GM13977 (cell line): Measurements from ENCODE around the gene NEUROG1.
A peak's percentile ranks its signal among the peaks of the same experiment; 100 is the strongest.

Experiments
- DNase-seq: peaks from one replicate; pipeline ENCODE4 v3.0.0; 2012; ENCODE audit warnings: low spot score
- in situ Hi-C: fragments of 300-500 bp; cut with MboI; formaldehyde crosslinking; loops from one replicate; pipeline ENCODE4 v1.12.0; 2022; ENCODE audit warnings: low sequenced_read_pairs, low pct_unique_long_range_greater_than_20kb, mixed read lengths, inconsistent platforms; ENCODE audit not compliant: unreplicated experiment
- TF ChIP-seq, protein P1 (sequence below): IDR thresholded peaks from 2 replicates; pipeline ENCODE4 v1.5.1; 2012; ENCODE audit warnings: mild to moderate bottlenecking, control low read depth; ENCODE audit not compliant: insufficient read depth; ENCODE audit errors: extremely low read depth, missing control alignments

Gene NEUROG1

DNA sequence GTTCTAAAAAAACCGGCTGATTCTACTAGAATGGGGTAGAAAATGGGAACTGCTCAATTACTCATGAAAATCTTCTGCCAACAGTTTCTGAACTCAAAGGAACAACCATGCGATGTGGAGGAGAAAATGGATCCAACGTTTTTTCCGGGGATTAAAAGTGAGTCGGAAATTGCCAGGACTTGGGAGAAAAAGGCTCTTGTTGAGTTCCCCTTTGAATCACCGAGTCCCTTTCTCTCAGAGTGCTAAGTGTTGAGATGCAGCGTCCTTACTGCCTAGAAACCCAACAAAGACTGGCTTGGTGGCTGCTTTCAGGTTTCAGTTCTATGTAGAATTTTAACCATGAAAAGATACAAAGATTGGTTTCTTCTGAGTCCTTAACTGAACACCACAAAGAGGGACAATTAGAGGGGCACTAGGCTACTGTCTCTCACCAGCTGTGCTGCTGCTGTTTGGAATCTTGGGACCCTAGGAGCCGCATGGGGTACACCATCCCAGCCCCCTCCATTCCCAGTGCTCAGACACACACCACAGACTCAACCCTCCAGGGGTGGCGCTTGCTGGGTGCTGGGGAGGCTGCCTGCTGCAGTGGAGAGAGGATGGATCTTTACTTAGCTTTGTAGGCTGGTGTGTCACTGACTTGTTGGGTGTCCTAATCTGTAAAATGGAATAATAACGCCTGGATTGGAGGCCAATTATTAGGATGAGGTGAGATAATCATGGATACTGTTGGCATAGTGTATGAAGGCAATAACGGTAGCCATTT lies 21.5 kb upstream of the NEUROG1 start:
- DNase-seq = no peak
- in situ Hi-C loops = loop anchor here (5.0 to 25.0 kb wide), 2 partner anchors 100 to 280 kb away; partner anchors contain the start of gene SLC25A48
- TF ChIP-seq, protein P1, sequence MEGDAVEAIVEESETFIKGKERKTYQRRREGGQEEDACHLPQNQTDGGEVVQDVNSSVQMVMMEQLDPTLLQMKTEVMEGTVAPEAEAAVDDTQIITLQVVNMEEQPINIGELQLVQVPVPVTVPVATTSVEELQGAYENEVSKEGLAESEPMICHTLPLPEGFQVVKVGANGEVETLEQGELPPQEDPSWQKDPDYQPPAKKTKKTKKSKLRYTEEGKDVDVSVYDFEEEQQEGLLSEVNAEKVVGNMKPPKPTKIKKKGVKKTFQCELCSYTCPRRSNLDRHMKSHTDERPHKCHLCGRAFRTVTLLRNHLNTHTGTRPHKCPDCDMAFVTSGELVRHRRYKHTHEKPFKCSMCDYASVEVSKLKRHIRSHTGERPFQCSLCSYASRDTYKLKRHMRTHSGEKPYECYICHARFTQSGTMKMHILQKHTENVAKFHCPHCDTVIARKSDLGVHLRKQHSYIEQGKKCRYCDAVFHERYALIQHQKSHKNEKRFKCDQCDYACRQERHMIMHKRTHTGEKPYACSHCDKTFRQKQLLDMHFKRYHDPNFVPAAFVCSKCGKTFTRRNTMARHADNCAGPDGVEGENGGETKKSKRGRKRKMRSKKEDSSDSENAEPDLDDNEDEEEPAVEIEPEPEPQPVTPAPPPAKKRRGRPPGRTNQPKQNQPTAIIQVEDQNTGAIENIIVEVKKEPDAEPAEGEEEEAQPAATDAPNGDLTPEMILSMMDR = no peak

DNA sequence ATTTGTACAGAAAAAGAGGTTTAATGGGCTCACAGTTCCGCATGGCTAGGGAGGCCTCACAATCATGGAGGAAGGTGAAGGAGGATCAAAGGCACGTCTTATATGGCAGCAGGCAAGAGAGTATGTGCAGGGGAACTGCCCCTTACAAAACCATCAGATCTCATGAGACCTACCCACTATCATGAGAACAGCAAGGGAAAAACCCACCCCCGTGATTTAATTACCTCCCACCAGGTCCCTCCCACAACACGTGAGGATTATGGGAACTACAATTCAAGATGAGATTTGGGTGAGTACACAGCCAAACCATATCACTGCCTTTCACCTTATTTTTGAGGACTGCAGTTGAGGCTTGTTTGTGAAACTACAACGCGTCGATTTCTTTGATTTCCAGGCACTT lies 20.9 kb upstream of the NEUROG1 start:
- no peak for DNase-seq
- TF ChIP-seq, protein P1 = no peak
- in situ Hi-C loops = loop anchor here (5.0 to 25.0 kb wide), 2 partner anchors 99 to 281 kb away; partner anchors contain the start of gene SLC25A48

DNA sequence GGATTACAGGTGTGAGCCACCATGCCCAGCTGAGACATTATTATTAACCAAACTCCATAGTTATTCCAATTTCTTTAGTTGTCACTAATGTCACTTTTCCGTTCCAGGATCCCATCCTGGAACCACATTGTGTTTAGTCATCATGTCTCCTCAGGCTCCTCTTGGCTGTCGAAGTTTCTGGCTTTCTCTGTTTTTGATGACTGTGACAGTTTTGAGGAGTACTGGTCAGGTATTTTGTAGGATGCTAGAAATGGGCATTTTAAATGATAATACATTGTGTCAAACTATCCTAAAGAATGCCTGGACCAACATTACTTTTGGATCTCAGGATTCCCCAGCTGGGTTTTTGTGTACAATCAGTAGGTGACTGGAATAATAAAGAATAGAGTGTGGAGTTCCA lies 19.8 kb upstream of the NEUROG1 start:
- in situ Hi-C loops = loop anchor here (5.0 to 25.0 kb wide), 2 partner anchors 98 to 282 kb away; partner anchors contain the start of gene SLC25A48
- TF ChIP-seq, protein P1 = no peak
- DNase-seq = no peak

DNA sequence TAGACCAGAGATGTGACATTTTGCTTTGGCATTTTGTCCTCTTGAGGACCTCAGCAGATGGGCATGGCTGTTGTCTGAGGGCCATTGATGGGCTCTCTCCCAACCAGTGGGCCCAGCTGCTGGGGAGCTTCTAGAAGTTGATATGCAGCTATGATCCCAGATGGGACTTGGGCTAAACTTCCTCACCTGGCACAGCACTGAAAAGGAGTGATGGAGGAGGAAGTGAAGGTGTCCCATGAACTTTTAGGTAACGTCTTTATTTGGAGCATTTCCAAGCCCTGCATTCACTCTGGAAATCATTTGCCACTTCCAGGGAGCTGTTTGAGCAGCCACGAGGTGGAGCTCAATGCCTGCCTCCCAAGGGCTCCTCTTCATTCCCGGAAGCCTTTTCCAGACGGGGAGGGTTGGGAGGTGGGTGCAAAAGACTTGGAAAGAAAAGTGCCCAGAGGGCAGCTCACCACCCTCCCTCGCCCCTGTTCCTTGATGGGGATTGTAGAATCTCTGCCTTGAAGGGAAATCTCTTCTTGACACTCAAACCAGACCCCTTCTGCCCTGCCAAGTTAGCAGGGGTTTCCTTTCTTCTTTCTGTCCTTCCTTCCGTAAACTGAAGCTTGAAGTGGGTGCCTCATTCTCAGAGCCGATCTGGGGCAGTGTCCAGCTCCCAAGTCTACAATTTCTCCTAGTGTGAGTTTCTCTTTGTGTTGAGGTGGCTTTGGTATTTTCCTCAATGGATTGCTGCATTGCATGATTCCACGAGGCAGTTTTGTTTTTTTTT lies 18.1 kb upstream of the NEUROG1 start:
- TF ChIP-seq, protein P1 = peak; percentile 8
- in situ Hi-C loops = loop anchor here (25.0 kb wide), 1 partner anchor 283 kb away; the partner anchor contains the start of gene SLC25A48
- DNase-seq = no peak

DNA sequence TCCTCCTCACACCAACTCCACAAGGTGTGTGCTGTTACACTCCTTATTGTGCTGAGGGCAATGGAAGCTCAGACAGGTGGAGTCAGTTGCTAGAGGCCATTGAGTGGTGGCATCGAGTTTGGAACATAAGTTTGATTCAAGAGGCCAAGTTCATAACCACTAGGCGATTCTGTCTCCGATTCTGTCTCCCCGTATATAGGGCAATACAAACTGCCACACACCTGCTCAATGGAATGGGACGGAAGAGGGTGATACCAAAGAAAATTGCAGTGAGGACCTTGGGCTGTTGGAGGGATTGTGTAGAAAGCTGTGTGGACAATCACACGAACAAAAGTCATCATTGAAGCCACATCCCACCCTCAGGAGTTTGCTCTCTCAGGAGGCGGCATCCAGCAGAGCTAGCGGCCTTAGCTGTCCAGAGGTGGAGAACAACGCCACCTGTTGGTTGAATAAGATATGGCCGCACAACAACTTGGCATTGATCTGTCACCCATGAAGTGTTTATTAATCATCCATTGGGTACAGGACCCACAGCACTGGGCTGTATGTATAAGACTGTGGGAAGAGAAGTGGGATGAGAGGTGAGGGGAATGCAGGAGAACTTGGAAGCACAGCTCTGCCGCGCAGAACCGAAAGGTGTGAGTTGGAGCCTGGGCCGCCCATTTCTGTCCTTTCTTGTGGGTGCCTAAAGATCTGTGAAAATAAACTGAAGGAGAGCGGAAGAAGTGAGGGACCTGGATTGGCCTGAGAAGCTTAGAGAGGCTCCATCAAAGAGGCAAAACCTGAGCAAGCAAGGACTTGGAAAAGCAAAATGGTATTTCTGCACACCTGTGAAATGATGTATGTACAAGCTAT lies 16.1 kb upstream of the NEUROG1 start:
- in situ Hi-C loops = loop anchor here (25.0 kb wide), 1 partner anchor 285 kb away; the partner anchor contains the start of gene SLC25A48
- TF ChIP-seq, protein P1 = peak; percentile 82

DNA sequence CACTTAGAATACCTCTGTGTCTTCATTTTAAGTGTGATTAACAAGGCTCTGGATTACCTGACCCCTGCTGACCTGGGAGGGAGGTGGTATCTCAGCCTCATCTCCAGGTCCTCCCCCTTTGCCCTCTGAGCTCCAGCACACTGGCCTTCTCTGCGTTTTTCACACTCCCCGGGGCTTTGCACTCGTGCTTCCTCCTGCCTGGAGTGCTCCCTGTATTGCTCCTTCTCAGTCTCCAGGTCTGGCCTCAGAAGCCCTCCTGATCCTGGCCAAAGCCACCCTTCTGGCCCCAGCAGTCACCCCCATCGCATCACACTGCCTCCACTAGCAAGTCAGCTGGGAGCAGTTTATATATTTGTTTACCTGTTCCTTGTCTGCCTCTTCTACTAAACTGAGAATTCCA lies 13.6 kb upstream of the NEUROG1 start:
- in situ Hi-C loops = no loop called here
- DNase-seq = no peak
- TF ChIP-seq, protein P1 = no peak

More for the DNA sequence above, 16.1 kb upstream of the NEUROG1 start:
- peak; percentile 78 for DNase-seq
